HCT116 (cell line): Measurements from ENCODE around the gene NOC4L. TPM values are rescaled to one million over a fixed set of nuclear protein-coding genes. Genes with fewer than 3 reads are reported as not detected.

Source experiments
- ATAC-seq: fragments of 200-7000 bp; cut with Tn5 transposase; 2 replicates; pipeline ENCODE4 v1.9.1; 2020; ENCODE audit warnings: mild to moderate bottlenecking, moderate library complexity
- BruUV-seq: library from RNA; stranded (reverse); fragments of 400-500 nt; replicated peaks from 2 replicates; lab custom pipeline; 2021; lab: Mats Ljungman, UMichigan
- CTCF ChIA-PET: fragments of 300-600 bp; sonication (Branson Sonifier 250); formaldehyde crosslinking; loops from one replicate; lab custom pipeline; 2021; ENCODE audit warnings: antibody characterized with exemption; lab: Charles Lee
- POLR2A ChIA-PET: fragments of 300-600, 350-600 bp; sonication (Branson Sonifier 250); formaldehyde crosslinking; loops from one replicate; lab custom pipeline; 2021; ENCODE audit warnings: antibody characterized with exemption; lab: Charles Lee
- RAD21 ChIA-PET, 2 experiments: fragments of 300-600 bp; sonication (Branson Sonifier 250); formaldehyde crosslinking; loops; one replicate each; lab custom pipeline; 2023; ENCODE audit warnings: low total read pairs in 2 of 2; ENCODE audit not compliant: uncharacterized antibody in 2 of 2, unreplicated experiment in 2 of 2, low non-redundant PET in 1 of 2; lab: Charles Lee
- DNase-seq: peaks from one replicate; pipeline ENCODE4 v3.0.0-alpha.2; 2010; ENCODE audit warnings: low read depth, low spot score
- H2AFZ ChIP-seq: fragments of 200-600 bp; shearing (Covaris generic), sonication (generic); 2 replicates; pipeline ENCODE4 v1.6.1; 2017; ENCODE audit warnings: low read depth, mixed run types, mixed read lengths, antibody characterized with exemption, low read length; ENCODE audit not compliant: poor library complexity, severe bottlenecking
- H3K27ac ChIP-seq: 2 replicates; pipeline ENCODE4 v1.5.1; 2012; ENCODE audit warnings: low read depth, low read length
- H3K27me3 ChIP-seq: fragments of 200-600 bp; sonication (generic); 2 replicates; pipeline ENCODE4 v1.6.1; 2016; ENCODE audit warnings: mixed run types, low read length, mixed read lengths; ENCODE audit not compliant: insufficient read depth
- H3K36me3 ChIP-seq, 2 experiments: fragments of 200-500 bp in 1 of 2; fragments of 200-600 bp in 1 of 2; sonication (Bioruptor generic) in 1 of 2; sonication (generic) in 1 of 2; 2 replicates each; pipeline versions ENCODE4 v1.5.1 to v1.6.1; 2014 to 2016; ENCODE audit warnings: low read length in 2 of 2, inconsistent platforms in 1 of 2, mixed read lengths in 1 of 2, mixed run types in 1 of 2; ENCODE audit not compliant: insufficient read depth in 2 of 2, control insufficient read depth in 1 of 2
- H3K4me1 ChIP-seq, 2 experiments: fragments of 200-600 bp in 1 of 2; sonication (generic) in 1 of 2; 2 replicates each; pipeline versions ENCODE4 v1.5.1 to v1.6.1; 2012 to 2017; ENCODE audit warnings: low read length in 2 of 2, inconsistent platforms in 1 of 2, mild to moderate bottlenecking in 1 of 2, mixed read lengths in 1 of 2, mixed run types in 1 of 2, moderate library complexity in 1 of 2; ENCODE audit not compliant: insufficient read depth in 2 of 2, control insufficient read depth in 1 of 2
- H3K4me2 ChIP-seq: fragments of 200-600 bp; sonication (generic); 2 replicates; pipeline ENCODE4 v1.6.1; 2017; ENCODE audit warnings: mixed run types, low read length, mixed read lengths
- H3K4me3 ChIP-seq, 2 experiments: fragments of 200-600 bp in 1 of 2; sonication (generic) in 1 of 2; replicated peaks in 1 of 2; 2 replicates each; pipeline ENCODE4 v1.5.1; 2011 to 2016; ENCODE audit warnings: low read length in 2 of 2, control low read depth in 1 of 2, low read depth in 1 of 2, mild to moderate bottlenecking in 1 of 2, mixed read lengths in 1 of 2, mixed run types in 1 of 2
- H3K79me2 ChIP-seq: fragments of 200-600 bp; sonication (generic); 2 replicates; pipeline ENCODE4 v1.6.1; 2017; ENCODE audit warnings: mild to moderate bottlenecking, mixed run types, low read length, moderate library complexity, mixed read lengths; ENCODE audit not compliant: insufficient read depth
- H3K9ac ChIP-seq: fragments of 200-600 bp; sonication (generic); 2 replicates; pipeline ENCODE4 v1.6.1; 2016; ENCODE audit warnings: low read length, mixed read lengths
- H3K9me2 ChIP-seq: fragments of 200-600 bp; sonication (generic), shearing (Covaris generic); 2 replicates; pipeline ENCODE4 v1.6.1; 2017; ENCODE audit warnings: mixed run types, mild to moderate bottlenecking, moderate library complexity; ENCODE audit not compliant: insufficient read depth
- H3K9me3 ChIP-seq, 2 experiments: fragments of 200-500 bp in 1 of 2; fragments of 200-600 bp in 1 of 2; sonication (Bioruptor generic) in 1 of 2; sonication (generic) in 1 of 2; 2 replicates each; pipeline ENCODE4 v1.6.1; 2014 to 2017; ENCODE audit warnings: low read length in 2 of 2, mixed read lengths in 2 of 2, inconsistent platforms in 1 of 2, low read depth in 1 of 2, mild to moderate bottlenecking in 1 of 2, mixed run types in 1 of 2, moderate library complexity in 1 of 2; ENCODE audit not compliant: control insufficient read depth in 1 of 2, insufficient read depth in 1 of 2
- H4K20me1 ChIP-seq: fragments of 200-600 bp; sonication (generic), shearing (Covaris generic); 2 replicates; pipeline ENCODE4 v1.6.1; 2017; ENCODE audit warnings: mixed run types, mild to moderate bottlenecking, moderate library complexity; ENCODE audit not compliant: insufficient read depth
- ATF3 ChIP-seq: IDR thresholded peaks from 2 replicates; pipeline ENCODE4 v1.6.1; 2012
- CBX3 ChIP-seq: IDR thresholded peaks from 2 replicates; pipeline ENCODE4 v1.6.1; 2012; ENCODE audit warnings: low read depth
- CEBPB ChIP-seq: IDR thresholded peaks from 2 replicates; pipeline ENCODE4 v1.6.1; 2012; ENCODE audit warnings: low read depth
- EZH2 ChIP-seq: fragments of 200-600 bp; sonication (generic); IDR thresholded peaks from 2 replicates; pipeline ENCODE4 v1.6.1; 2017; ENCODE audit warnings: antibody characterized with exemption, mixed run types
- FOSL1 ChIP-seq: IDR thresholded peaks from 2 replicates; pipeline ENCODE4 v1.6.1; 2012; ENCODE audit warnings: low read depth
- POLR2AphosphoS5 ChIP-seq: IDR thresholded peaks from 2 replicates; pipeline ENCODE4 v1.6.1; 2011; ENCODE audit warnings: mild to moderate bottlenecking, low read depth, low read length, moderate library complexity
- SP1 ChIP-seq: IDR thresholded peaks from 2 replicates; pipeline ENCODE4 v1.6.1; 2012; ENCODE audit warnings: low read depth
- ZFX ChIP-seq: fragments of 450-650 bp; IDR thresholded peaks from 2 replicates; pipeline ENCODE4 v1.6.1; 2017
- ZNF274 ChIP-seq: fragments of 200-500 bp; sonication (Bioruptor generic); IDR thresholded peaks from 2 replicates; pipeline ENCODE4 v1.6.1; 2014; ENCODE audit warnings: mild to moderate bottlenecking, low read depth, low read length, inconsistent platforms
- intact Hi-C: fragments of 100-400 bp; cut with micrococcal nuclease; formaldehyde crosslinking; loops from 2 replicates; pipeline ENCODE4 v1.10.0; 2022
- total RNA-seq: library from RNA; stranded (reverse); gene quantifications from one replicate; pipeline ENCODE4 v1.2.1, GENCODE V29; 2021; ENCODE audit not compliant: unreplicated experiment
- TF ChIP-seq, protein P1 (sequence below): IDR thresholded peaks from 2 replicates; pipeline ENCODE4 v1.6.1; 2012

Gene NOC4L
- total RNA-seq, 1 experiment from 2014 or later = 47.6 TPM

GRCh38 chr12:132139912-132140311, 4.3 kb upstream of the NOC4L start:
- no peak overlapping the region for H3K27ac ChIP-seq
- TF ChIP-seq EZH2 = no peak
- TF ChIP-seq CEBPB = no peak
- no peak for TF ChIP-seq SP1
- no peak for TF ChIP-seq FOSL1
- no peak for TF ChIP-seq ZFX
- TF ChIP-seq ZNF274 = no peak
- TF ChIP-seq POLR2AphosphoS5 = no peak
- TF ChIP-seq CBX3 = no peak
- no peak for TF ChIP-seq ATF3
- TF ChIP-seq, all 23 proteins: peak for 0
- Histone ChIP-seq H3K4me3 (no peak overlapping the region), H3K36me3 (peaks cover 26 to 33% of the 10 kb centered on the region in 2 experiments; a peak in 3 of 4 replicates), H4K20me1 (no peaks in the 10 kb centered on the region), H3K9me2 (no peaks in the 10 kb centered on the region), H2AFZ (no peak overlapping the region), H3K27me3 (no peaks in the 10 kb centered on the region), H3K4me2 (no peak overlapping the region), H3K9me3 (no peaks in the 10 kb centered on the region), H3K9ac (no peak overlapping the region), H3K4me1 (peaks cover 6 to 9% of the 10 kb centered on the region in 2 experiments; a peak in 3 of 4 replicates), H3K79me2 (peaks cover 32% of the 10 kb centered on the region)
- ChIA-PET POLR2A (no interaction called here), RAD21 (no interaction called here), CTCF (no interaction called here)
- no TSS peak for BruUV-seq
- DNase-seq (no peak), ATAC-seq (no peak)
- intact Hi-C loops = no loop called here

DNA sequence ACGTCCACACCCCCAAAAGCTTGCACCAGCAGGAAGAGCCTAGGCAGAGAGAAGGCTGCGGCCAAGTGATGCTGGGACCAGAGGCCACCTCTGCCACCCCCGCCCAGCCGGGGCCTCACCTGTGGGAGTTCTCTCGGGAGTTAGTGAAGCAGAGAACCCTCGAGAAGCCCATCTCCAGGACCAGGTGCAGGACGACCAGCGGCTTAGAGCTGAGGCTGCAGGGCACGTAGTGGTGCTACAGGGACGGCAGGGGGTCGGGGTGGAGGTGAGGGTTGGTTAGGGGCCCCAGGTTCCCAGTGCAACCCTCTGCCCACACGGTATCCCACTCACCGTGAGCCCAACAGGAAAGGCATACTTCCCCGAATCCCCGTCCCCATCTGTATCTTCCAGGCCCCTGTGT, 3.8 kb upstream of the NOC4L start:
- DNase-seq = no peak
- no peaks in the 10 kb centered on the region for H3K27me3 ChIP-seq
- no TSS peak for BruUV-seq
- TF ChIP-seq, protein P1, sequence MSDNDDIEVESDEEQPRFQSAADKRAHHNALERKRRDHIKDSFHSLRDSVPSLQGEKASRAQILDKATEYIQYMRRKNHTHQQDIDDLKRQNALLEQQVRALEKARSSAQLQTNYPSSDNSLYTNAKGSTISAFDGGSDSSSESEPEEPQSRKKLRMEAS = no peak
- ChIA-PET RAD21 (no interaction called here), CTCF (no interaction called here), POLR2A (no interaction called here)
- H3K9me3 ChIP-seq = no peaks in the 10 kb centered on the region
- H3K4me1 ChIP-seq = peaks cover 11 to 15% of the 10 kb centered on the region in 2 experiments; a peak in 3 of 4 replicates
- no peak overlapping the region for H3K4me2 ChIP-seq
- peaks cover 26 to 34% of the 10 kb centered on the region in 2 experiments; a peak in 3 of 4 replicates for H3K36me3 ChIP-seq
- H3K4me3 ChIP-seq = no peak overlapping the region
- H3K9me2 ChIP-seq = no peaks in the 10 kb centered on the region
- ATAC-seq = no peak
- no peak overlapping the region for H3K9ac ChIP-seq
- H3K27ac ChIP-seq = no peak overlapping the region
- H2AFZ ChIP-seq = no peak overlapping the region
- intact Hi-C loops = no loop called here
- H4K20me1 ChIP-seq = no peaks in the 10 kb centered on the region
- H3K79me2 ChIP-seq = peaks cover 38% of the 10 kb centered on the region
